Measurements from ENCODE around the gene TMEM232. TPM values are rescaled to one million over a fixed set of nuclear protein-coding genes. Genes with fewer than 3 reads are reported as not detected.

Gene TMEM232
- total RNA-seq (1 to 10 TPM; 1.8 to 8.7 (median 3.5) TPM), polyA plus RNA-seq (1 to 10 TPM in 2 of 3 donors, under 1 TPM in 1; 0.93 to 5.4 (median 1.8) TPM)

GRCh38 chr5:110726249-110727024 is at the start of gene TMEM232:
Gene TMEM232 (minus strand): TSS chr5:110726671. CDS start chr5:110667352, 59,319 bp downstream.
- peak; percentile 81 for DNase-seq
- intact Hi-C loops (cut with DNase I) = no loop called here

GRCh38 chr5:110770286-110770685 is 43.8 kb upstream of the TMEM232 start:
- no peak for TF ChIP-seq CTCF (IDR thresholded peaks at IDR 0.05)
- no peak for TF ChIP-seq POLR2A (IDR thresholded peaks at IDR 0.05)

More at GRCh38 chr5:110726249-110727024, at the start of gene TMEM232:
- Histone ChIP-seq H3K4me3 (peak within 1 kb of the TSS; percentile 20 to 47 (median 44)), H3K36me3 (no peaks in the 10 kb centered on the region), H3K9me3 (no peaks in the 10 kb centered on the region), H3K4me1 (peaks cover 0 to 4% (median 4%) of the 10 kb centered on the region in 4 donors), H3K27me3 (no peaks in the 10 kb centered on the region), H3K27ac (no peak within 1 kb of the TSS)
- TF ChIP-seq POLR2AphosphoS5 (IDR thresholded peaks at IDR 0.05) (no peak), EP300 (IDR thresholded peaks at IDR 0.05) (no peak), POLR2A (IDR thresholded peaks at IDR 0.05) (no peak), CTCF (IDR thresholded peaks at IDR 0.05) (no peak)
- 32 to 33% methylated on average over 17 of the region's 17 CpGs for WGBS, 2 donors

GRCh38 chr5:110769000-110769681 is 42.7 kb upstream of the TMEM232 start:
- intact Hi-C loops (cut with DNase I) = no loop called here
- H3K27me3 ChIP-seq = no peaks in the 10 kb centered on the region
- H3K9me3 ChIP-seq = no peaks in the 10 kb centered on the region
- peak in 2 of 4 donors; percentile 23 to 53 for TF ChIP-seq POLR2AphosphoS5 (IDR thresholded peaks at IDR 0.05)
- no peak for TF ChIP-seq EP300 (IDR thresholded peaks at IDR 0.05)
- peak overlapping the region in 1 of 4 donors; percentile 9 for H3K27ac ChIP-seq
- WGBS, 2 donors = 53 to 66% methylated on average over 5 of the region's 5 CpGs
- DNase-seq = no peak
- no peaks in the 10 kb centered on the region for H3K36me3 ChIP-seq
- H3K4me3 ChIP-seq = no peak overlapping the region
- H3K4me1 ChIP-seq = peaks cover 0 to 6% (median 0%) of the 10 kb centered on the region in 4 donors

More at GRCh38 chr5:110770286-110770685, 43.8 kb upstream of the TMEM232 start:
- H3K27me3 ChIP-seq = no peaks in the 10 kb centered on the region
- H3K4me1 ChIP-seq = peaks cover 0 to 6% (median 0%) of the 10 kb centered on the region in 4 donors
- H3K9me3 ChIP-seq = no peaks in the 10 kb centered on the region
- intact Hi-C loops (cut with DNase I) = no loop called here
- H3K4me3 ChIP-seq = no peak overlapping the region
- no peaks in the 10 kb centered on the region for H3K36me3 ChIP-seq
- DNase-seq = no peak
- no peak overlapping the region for H3K27ac ChIP-seq

- Histone ChIP-seq H3K27me3 (no peaks in the 10 kb centered on the region), H3K36me3 (peaks cover 0 to 2% (median 0%) of the 10 kb centered on the region in 4 donors), H3K4me3 (no peak overlapping the region), H3K9me3 (no peaks in the 10 kb centered on the region), H3K27ac (no peak overlapping the region), H3K4me1 (peaks cover 0 to 6% (median 0%) of the 10 kb centered on the region in 4 donors)
- 59 to 72% methylated on average over 4 of the region's 4 CpGs for WGBS, 2 donors
- DNase-seq = no peak
- TF ChIP-seq EP300 (IDR thresholded peaks at IDR 0.05) (no peak), POLR2AphosphoS5 (IDR thresholded peaks at IDR 0.05) (no peak), CTCF (IDR thresholded peaks at IDR 0.05) (no peak), POLR2A (IDR thresholded peaks at IDR 0.05) (no peak)
- intact Hi-C loops (cut with DNase I) = no loop called here
Observed at GRCh38 chr5:110768138-110768860, 41.8 kb upstream of the TMEM232 start.

- Histone ChIP-seq H3K9me3 (no peaks in the 10 kb centered on the region), H3K4me3 (no peak overlapping the region), H3K27me3 (no peaks in the 10 kb centered on the region), H3K27ac (no peak overlapping the region), H3K36me3 (peaks cover 0 to 67% (median 22%) of the 10 kb centered on the region in 4 donors), H3K4me1 (no peaks in the 10 kb centered on the region)
- intact Hi-C loops (cut with DNase I) = no loop called here
- WGBS, 2 donors = 94 to 97% methylated on average over 1 of the region's 1 CpG
- TF ChIP-seq CTCF (IDR thresholded peaks at IDR 0.05) (no peak), POLR2A (IDR thresholded peaks at IDR 0.05) (no peak), EP300 (IDR thresholded peaks at IDR 0.05) (no peak), POLR2AphosphoS5 (IDR thresholded peaks at IDR 0.05) (no peak)
- no peak for DNase-seq
Observed at GRCh38 chr5:110760158-110760557, 33.7 kb upstream of the TMEM232 start.

Data from sigmoid colon (tissue), 7 donors.